WTC11 (cell line): Measurements from ENCODE around the gene ZMAT3.

Experiments used
- CTCF ChIP-seq: fragments of 200-600 bp; IDR thresholded peaks from 2 replicates; pipeline ENCODE4 v1.8.0; 2022; ENCODE audit warnings: antibody characterized with exemption
- FOXJ3 ChIP-seq: sonication (generic); formaldehyde crosslinking; IDR thresholded peaks from 2 replicates; pipeline ENCODE4 v1.9.0; 2021; ENCODE audit warnings: missing genetic modification reagents, mild to moderate bottlenecking, borderline replicate concordance
- JUN ChIP-seq: sonication (generic); formaldehyde crosslinking; IDR thresholded peaks from 2 replicates; pipeline ENCODE4 v1.8.0; 2023; ENCODE audit warnings: mild to moderate bottlenecking, missing genetic modification reagents
- MYBL2 ChIP-seq: sonication (generic); formaldehyde crosslinking; IDR thresholded peaks from 2 replicates; pipeline ENCODE4 v1.8.1; 2023; ENCODE audit warnings: mild to moderate bottlenecking, moderate library complexity, missing genetic modification reagents
- NFE2L1 ChIP-seq: sonication (generic); formaldehyde crosslinking; IDR thresholded peaks from 2 replicates; pipeline ENCODE4 v1.8.1; 2023; ENCODE audit warnings: missing genetic modification reagents
- NR3C1 ChIP-seq: sonication (generic); formaldehyde crosslinking; conservative IDR thresholded peaks from 2 replicates; pipeline ENCODE4 v1.8.1; 2023; ENCODE audit warnings: low read depth, mild to moderate bottlenecking, missing genetic modification reagents
- ZBTB43 ChIP-seq: sonication (generic); formaldehyde crosslinking; IDR thresholded peaks from 2 replicates; pipeline ENCODE4 v1.8.1; 2023; ENCODE audit warnings: mild to moderate bottlenecking, missing genetic modification reagents
- ZNF219 ChIP-seq: sonication (generic); formaldehyde crosslinking; IDR thresholded peaks from 2 replicates; pipeline ENCODE4 v1.8.0; 2023; ENCODE audit warnings: missing genetic modification reagents, mild to moderate bottlenecking, borderline replicate concordance
- ZNF232 ChIP-seq: sonication (generic); formaldehyde crosslinking; IDR thresholded peaks from 2 replicates; pipeline ENCODE4 v1.8.0; 2022; ENCODE audit warnings: mild to moderate bottlenecking, missing genetic modification reagents
- ZNF317 ChIP-seq: sonication (generic); formaldehyde crosslinking; IDR thresholded peaks from 2 replicates; pipeline ENCODE4 v1.8.1; 2023; ENCODE audit warnings: low read depth, mild to moderate bottlenecking, moderate library complexity, missing genetic modification reagents, borderline replicate concordance
- TF ChIP-seq, protein P1 (sequence below): sonication (generic); formaldehyde crosslinking; conservative IDR thresholded peaks from 2 replicates; pipeline ENCODE4 v1.8.1; 2022; ENCODE audit warnings: mild to moderate bottlenecking, missing genetic modification reagents
- TF ChIP-seq, protein P2 (sequence below): sonication (generic); formaldehyde crosslinking; IDR thresholded peaks from 2 replicates; pipeline ENCODE4 v1.8.1; 2023; ENCODE audit warnings: mild to moderate bottlenecking, missing genetic modification reagents, moderate library complexity

DNA sequence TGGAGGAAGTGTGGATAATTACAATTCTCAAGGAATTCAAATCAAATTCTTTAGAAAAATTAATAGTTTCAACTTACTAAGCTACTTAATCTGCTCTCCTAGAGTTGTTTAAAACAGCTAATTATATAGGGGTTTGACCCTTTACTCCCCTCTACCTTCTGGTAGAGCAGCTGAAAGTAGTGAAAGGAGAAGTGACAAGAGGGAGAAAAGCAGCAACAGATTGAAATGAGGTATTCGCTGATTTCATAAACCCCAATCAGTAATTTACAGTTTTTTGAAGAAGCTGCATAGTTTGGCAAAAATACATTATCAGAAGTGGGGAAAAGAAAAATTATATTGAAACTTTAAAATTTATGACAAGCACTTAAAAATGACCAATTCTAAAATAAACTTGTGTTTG is 52.8 kb downstream of the ZMAT3 start:
- TF ChIP-seq ZNF219 (CRISPR knock-in tag): no peak
- no peak for TF ChIP-seq NFE2L1
- no peak for TF ChIP-seq CTCF
- TF ChIP-seq FOXJ3: no peak
- TF ChIP-seq MYBL2 (CRISPR knock-in tag): no peak
- no peak for TF ChIP-seq ZBTB43
- no peak for TF ChIP-seq ZNF232 (CRISPR knock-in tag)
- no peak for TF ChIP-seq JUN (CRISPR knock-in tag)
- TF ChIP-seq ZNF317 (CRISPR knock-in tag): no peak
- no peak for TF ChIP-seq NR3C1 (CRISPR knock-in tag)
- TF ChIP-seq, protein P1, sequence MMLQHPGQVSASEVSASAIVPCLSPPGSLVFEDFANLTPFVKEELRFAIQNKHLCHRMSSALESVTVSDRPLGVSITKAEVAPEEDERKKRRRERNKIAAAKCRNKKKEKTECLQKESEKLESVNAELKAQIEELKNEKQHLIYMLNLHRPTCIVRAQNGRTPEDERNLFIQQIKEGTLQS: no peak
- TF ChIP-seq, protein P2, sequence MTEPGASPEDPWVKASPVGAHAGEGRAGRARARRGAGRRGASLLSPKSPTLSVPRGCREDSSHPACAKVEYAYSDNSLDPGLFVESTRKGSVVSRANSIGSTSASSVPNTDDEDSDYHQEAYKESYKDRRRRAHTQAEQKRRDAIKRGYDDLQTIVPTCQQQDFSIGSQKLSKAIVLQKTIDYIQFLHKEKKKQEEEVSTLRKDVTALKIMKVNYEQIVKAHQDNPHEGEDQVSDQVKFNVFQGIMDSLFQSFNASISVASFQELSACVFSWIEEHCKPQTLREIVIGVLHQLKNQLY (CRISPR knock-in tag): no peak
